Testis (tissue), 3 donors: ENCODE measurements around the gene SLC8B1. TPM values are rescaled to one million over a fixed set of nuclear protein-coding genes. Genes with fewer than 3 reads are reported as not detected.
A peak's percentile ranks its signal among the peaks of the same experiment; 100 is the strongest.
"Not testable (repeated sequence)": the region's sequence is repeated elsewhere in the genome, so short reads cannot be mapped to it uniquely, and the experiment has no call there.

Experiments
- DNase-seq: peaks from one replicate; pipeline ENCODE4 v3.0.0-alpha.2; 2019
- H3K27ac ChIP-seq, 2 donors: fragments of 200-600 bp; sonication (generic); one replicate each; pipeline ENCODE4 v1.5.1; 2019
- H3K27me3 ChIP-seq: fragments of 200-600 bp; sonication (generic); one replicate; pipeline ENCODE4 v1.5.1; 2019
- H3K36me3 ChIP-seq: fragments of 200-600 bp; sonication (generic); one replicate; pipeline ENCODE4 v1.5.1; 2017; ENCODE audit warnings: low read depth; ENCODE audit errors: missing control alignments
- H3K4me1 ChIP-seq: fragments of 200-600 bp; sonication (generic); one replicate; pipeline ENCODE4 v1.5.1; 2019
- H3K4me3 ChIP-seq, 2 donors: fragments of 200-600 bp; sonication (generic); one replicate each; pipeline ENCODE4 v1.5.1; 2017 to 2019
- H3K9me3 ChIP-seq: fragments of 200-600 bp; sonication (generic); one replicate; pipeline ENCODE4 v1.5.1; 2017
- CTCF ChIP-seq, 3 experiments: fragments of 450-650 bp in 2 of 3; fragments of 200-600 bp in 1 of 3; sonication (generic) in 1 of 3; IDR thresholded peaks; one replicate each; pipeline ENCODE4 v1.5.1; 2016 to 2019; ENCODE audit warnings: antibody characterized with exemption in 3 of 3, mild to moderate bottlenecking in 2 of 3, moderate library complexity in 1 of 3
- POLR2A ChIP-seq: fragments of 450-650 bp; IDR thresholded peaks from one replicate; pipeline ENCODE4 v1.6.1; 2017; ENCODE audit warnings: antibody characterized with exemption, mild to moderate bottlenecking, moderate library complexity
- WGBS, 2 donors: methylation state at CpG; one replicate each; pipeline ENCODE4 v1.1.5; 2018; 5-methylcytosine and 5-hydroxymethylcytosine counted together
- intact Hi-C: fragments of 100-400 bp; cut with DNase I; formaldehyde crosslinking; loops from one replicate; pipeline ENCODE4 v1.15.1; 2023; ENCODE audit warnings: low total_unique reads
- polyA plus RNA-seq: library from polyadenylated mRNA; stranded (reverse); fragments of 350-450 nt; fragmentation: Illumina TruSeq; extraction: RNeasy Lipid Tissue Mini Kit (QIAGEN cat#74804); gene quantifications from one replicate; pipeline ENCODE4 v1.2.3, GENCODE V29; 2014; ENCODE audit warnings: low read depth, low replicate concordance; ENCODE audit not compliant: insufficient read depth
- total RNA-seq, 2 donors: library from RNA; depleted of rRNA; stranded (reverse); fragments of >200 nt; gene quantifications; one replicate each; pipeline ENCODE4 v1.2.3, GENCODE V29; 2016

The SLC8B1 gene
- total and polyA plus RNA-seq, 3 donors from 2014 or later: 41.2 to 88.3 (median 78.0) TPM

GRCh38 chr12:113359133-113359938 lies 24.4 kb upstream of the SLC8B1 start:
- DNase-seq: peak; percentile 64
- Histone ChIP-seq H3K4me1 (peaks cover 33% of the 10 kb centered on the region), H3K27ac (peak overlapping the region; percentile 88 to 89), H3K27me3 (no peaks in the 10 kb centered on the region), H3K36me3 (no peaks in the 10 kb centered on the region), H3K4me3 (peak overlapping the region; percentile 83 to 91), H3K9me3 (no peaks in the 10 kb centered on the region)
- intact Hi-C loops: no loop called here
- TF ChIP-seq POLR2A (no peak), CTCF (IDR thresholded peaks at IDR 0.05) (no peak)
- WGBS, 2 donors: 19 to 34% methylated on average over 6 to 11 of the region's 11 CpGs

- intact Hi-C loops: no loop called here
- peak within 1 kb of the TSS; percentile 88 to 89 for H3K27ac ChIP-seq
- peak; percentile 98 for DNase-seq
- TF ChIP-seq POLR2A (no peak), CTCF (IDR thresholded peaks at IDR 0.05) (no peak)
- no peaks in the 10 kb centered on the region for H3K36me3 ChIP-seq
- no peaks in the 10 kb centered on the region for H3K9me3 ChIP-seq
- no peaks in the 10 kb centered on the region for H3K27me3 ChIP-seq
- peaks cover 33% of the 10 kb centered on the region for H3K4me1 ChIP-seq
- WGBS, 2 donors: 0 to 2% methylated on average over 6 to 25 of the region's 67 CpGs
- H3K4me3 ChIP-seq: peak within 1 kb of the TSS; percentile 83 to 91
These were observed 23.6 kb upstream of the SLC8B1 start, which contains the start of gene PLBD2 for GRCh38 chr12:113358381-113359132. PLBD2 (plus strand) TSS chr12:113358587; CDS start chr12:113358601, 14 bp downstream.

DNA sequence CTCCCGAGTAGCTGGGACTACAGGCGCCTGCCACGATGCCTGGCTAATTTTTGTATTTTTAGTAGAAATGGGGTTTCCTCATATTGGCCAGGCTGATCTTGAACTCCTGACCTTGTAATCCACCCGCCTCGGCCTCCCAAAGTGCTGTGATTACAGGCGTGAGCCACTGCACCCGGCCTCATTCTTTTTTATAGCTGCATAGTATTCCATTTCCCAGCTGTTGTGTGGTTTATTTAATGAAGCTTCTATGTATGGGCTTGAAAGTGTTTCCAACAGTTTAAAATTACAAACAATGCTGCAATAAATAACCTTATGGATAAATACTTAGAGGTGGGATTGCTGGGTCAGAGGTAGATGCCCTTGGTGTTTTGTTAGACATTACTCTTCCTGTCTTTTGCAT lies 19.3 kb upstream of the SLC8B1 start:
- H3K9me3 ChIP-seq, H3K4me3 ChIP-seq, H3K36me3 ChIP-seq, H3K27me3 ChIP-seq, intact Hi-C loops, DNase-seq: not testable (repeated sequence)
- 74 to 80% methylated on average over 7 of the region's 7 CpGs for WGBS, 2 donors
- H3K4me1 ChIP-seq: peaks cover 21% of the 10 kb centered on the region
- H3K27ac ChIP-seq: peak overlapping the region in 1 of 2 donors; percentile 70

DNA sequence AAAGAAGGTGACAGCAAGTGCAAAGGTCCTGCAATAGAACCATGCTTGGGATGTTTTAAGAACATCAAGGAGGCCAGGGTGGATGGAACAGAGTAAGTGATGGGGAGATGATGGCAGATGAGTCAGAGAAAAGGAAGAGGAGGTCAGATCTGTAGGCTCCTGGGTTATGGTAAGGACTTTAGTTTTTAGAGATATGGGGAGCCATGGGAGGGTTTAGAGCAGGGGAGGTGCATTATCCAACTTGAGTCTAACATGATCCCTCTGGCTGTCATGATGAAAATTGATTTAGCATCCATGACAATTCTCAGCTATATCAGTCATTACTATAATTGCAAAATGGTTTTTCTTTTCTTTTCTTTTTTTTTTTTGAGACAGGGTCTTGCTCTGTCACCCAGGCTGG lies 16.2 kb upstream of the SLC8B1 start:
- no peak for DNase-seq
- H3K4me1 ChIP-seq: peaks cover 19% of the 10 kb centered on the region
- H3K36me3 ChIP-seq: no peaks in the 10 kb centered on the region
- no peaks in the 10 kb centered on the region for H3K27me3 ChIP-seq
- no peak overlapping the region for H3K4me3 ChIP-seq
- H3K9me3 ChIP-seq: no peaks in the 10 kb centered on the region
- intact Hi-C loops: no loop called here
- no peak for TF ChIP-seq CTCF (IDR thresholded peaks at IDR 0.05)
- TF ChIP-seq POLR2A: no peak
- no peak overlapping the region for H3K27ac ChIP-seq

- no peaks in the 10 kb centered on the region for H3K9me3 ChIP-seq
- peak overlapping the region; percentile 12 to 59 for H3K27ac ChIP-seq
- no peak for TF ChIP-seq CTCF (IDR thresholded peaks at IDR 0.05)
- no peak for TF ChIP-seq POLR2A
- WGBS, 2 donors: 13 to 14% methylated on average over 19 of the region's 19 CpGs
- no peak overlapping the region for H3K4me3 ChIP-seq
- peaks cover 12% of the 10 kb centered on the region for H3K4me1 ChIP-seq
- H3K36me3 ChIP-seq: no peaks in the 10 kb centered on the region
- intact Hi-C loops: no loop called here
- H3K27me3 ChIP-seq: no peaks in the 10 kb centered on the region
- peak; percentile 69 for DNase-seq
These were observed 14.1 kb upstream of the SLC8B1 start for GRCh38 chr12:113348849-113349536.
